ENCODE data around the gene MAMDC2. TPM values are rescaled to one million over a fixed set of nuclear protein-coding genes. Genes with fewer than 3 reads are reported as not detected.
"Not testable (repeated sequence)": the region's sequence is repeated elsewhere in the genome, so short reads cannot be mapped to it uniquely, and the experiment has no call there.

MAMDC2 gene
- total RNA-seq, 1 experiment from 2014 or later, result 6.0 TPM

DNA sequence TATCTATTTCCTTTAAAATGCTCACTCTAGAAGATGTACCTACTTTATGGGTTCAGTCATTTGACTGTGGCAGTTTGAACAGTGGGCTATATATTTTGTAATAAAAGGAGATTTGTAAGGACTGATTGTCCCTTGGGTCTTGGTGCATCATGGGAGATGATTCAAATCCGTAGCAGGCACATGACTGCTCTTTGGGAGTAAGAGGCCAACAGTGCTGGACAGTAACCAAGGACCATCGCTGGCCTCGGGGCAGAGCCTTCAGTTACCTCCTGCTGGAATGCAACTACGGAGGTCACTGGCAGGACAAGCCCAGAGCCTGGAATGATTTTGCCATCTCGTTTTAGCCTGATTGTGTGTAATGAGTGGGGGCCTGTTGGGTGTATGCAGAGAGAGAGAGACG, 7.0 kb upstream of the MAMDC2 start:
- no peak for DNase-seq (ENCODE audit: low spot score)

- DNase-seq (ENCODE audit: low spot score), result not testable (repeated sequence)
These were observed 5.5 kb upstream of the MAMDC2 start for GRCh38 chr9:70038171-70038621.

DNA sequence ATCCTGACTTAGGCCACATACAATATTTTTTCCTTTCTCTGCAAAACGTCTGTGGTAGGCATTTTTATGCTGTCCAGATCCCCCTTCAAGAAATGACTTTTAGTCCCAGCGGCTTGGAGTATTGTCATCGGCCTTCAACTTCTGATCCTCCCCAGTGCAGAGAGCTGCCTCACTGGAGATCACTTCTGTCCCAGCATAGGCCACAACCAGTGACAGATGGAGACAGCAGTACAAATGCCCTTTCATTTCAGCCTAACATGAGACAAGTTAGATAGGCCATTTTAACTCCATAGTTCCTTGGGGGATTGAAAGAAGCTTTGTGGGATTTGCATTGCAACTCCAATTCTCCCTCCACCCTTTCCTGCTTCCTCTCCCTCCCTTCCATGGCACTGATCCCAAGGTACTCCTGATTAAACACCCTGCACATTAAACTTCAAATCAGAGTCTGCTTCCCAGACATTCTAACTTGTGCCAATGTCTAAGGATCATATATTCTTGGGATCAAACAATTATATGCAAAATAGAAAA, 3.2 kb upstream of the MAMDC2 start:
- no peak for DNase-seq (ENCODE audit: low spot score)

- no peak for DNase-seq (ENCODE audit: low spot score)
These were observed 1.0 kb upstream of the MAMDC2 start for GRCh38 chr9:70042461-70043215.

DNA sequence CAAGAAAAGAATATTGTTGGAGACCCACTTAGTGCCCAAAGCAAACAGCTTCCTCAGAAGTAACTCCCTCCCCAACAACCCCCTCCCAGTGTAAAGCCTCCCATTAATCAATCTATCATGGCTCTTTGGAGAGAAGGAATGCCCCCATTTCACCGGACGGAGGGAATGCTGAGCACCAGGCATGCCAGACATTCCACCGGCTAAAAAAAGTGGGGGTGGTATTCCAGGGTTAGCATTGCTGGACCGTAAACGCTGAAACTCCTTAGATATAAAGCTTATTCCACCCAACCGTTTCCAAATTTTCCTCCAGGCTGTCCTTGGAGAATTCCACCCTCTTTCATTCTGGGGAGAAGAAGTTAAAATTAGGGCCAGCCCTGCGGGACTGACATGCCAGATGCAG, 363 bp upstream of the MAMDC2 start:
- no peak for DNase-seq (ENCODE audit: low spot score)

DNA sequence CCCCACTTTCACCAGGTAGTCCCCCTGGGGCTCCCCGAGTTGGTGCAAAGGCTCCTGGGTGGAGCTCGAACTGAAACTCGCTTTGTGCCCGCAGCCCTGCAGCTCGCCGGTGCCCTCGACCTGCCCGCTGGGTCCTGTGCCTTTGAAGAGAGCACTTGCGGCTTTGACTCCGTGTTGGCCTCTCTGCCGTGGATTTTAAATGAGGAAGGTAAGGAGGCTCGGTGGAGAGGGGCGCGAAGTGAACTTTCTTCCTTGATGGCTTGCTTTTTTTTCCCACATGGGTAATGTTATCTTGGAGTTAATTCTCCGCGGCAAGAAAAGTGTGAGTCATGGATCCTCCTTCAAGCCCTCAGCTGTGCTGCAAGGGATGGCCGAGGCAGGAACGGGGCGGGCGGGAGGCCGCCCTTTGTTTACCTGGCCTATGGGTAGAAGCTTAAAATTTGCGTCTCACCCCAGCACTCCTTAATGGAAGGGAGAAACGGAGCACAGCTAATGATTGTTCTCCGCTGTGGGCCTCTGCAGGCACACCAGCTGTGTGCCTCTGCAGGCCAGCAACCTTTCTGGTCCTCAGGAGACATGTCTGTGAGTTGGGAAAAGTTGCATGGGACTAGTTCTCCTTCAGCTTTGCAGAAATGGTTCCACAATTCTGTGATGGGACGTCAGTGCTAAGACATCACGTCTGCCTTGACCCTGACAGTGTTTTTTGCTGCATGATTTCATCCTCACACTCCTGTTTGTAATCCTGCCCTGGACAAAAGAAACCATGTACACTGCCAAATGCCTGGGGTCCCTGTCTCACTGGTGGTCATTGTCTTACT, 1.1 kb downstream of the MAMDC2 start:
- DNase-seq (ENCODE audit: low spot score), result no peak

GRCh38 chr9:70045452-70045851, 1.8 kb downstream of the MAMDC2 start:
- no peak for DNase-seq (ENCODE audit: low spot score)

- DNase-seq (ENCODE audit: low spot score), result peak; percentile 45
These were observed 2.8 kb downstream of the MAMDC2 start for GRCh38 chr9:70046274-70047070.

- peak; percentile 71 for DNase-seq (ENCODE audit: low spot score)
These were observed 5.6 kb downstream of the MAMDC2 start for GRCh38 chr9:70049236-70049635.

GRCh38 chr9:70049672-70050271, 6.1 kb downstream of the MAMDC2 start:
- no peak for DNase-seq (ENCODE audit: low spot score)

GRCh38 chr9:70052768-70053167, 9.1 kb downstream of the MAMDC2 start:
- DNase-seq (ENCODE audit: low spot score), result no peak

GRCh38 chr9:70053864-70054263, 10.2 kb downstream of the MAMDC2 start:
- DNase-seq (ENCODE audit: low spot score), result peak; percentile 75

- DNase-seq (ENCODE audit: low spot score), result no peak
These were observed 10.9 kb downstream of the MAMDC2 start for GRCh38 chr9:70054521-70054920.

GRCh38 chr9:70055406-70056210, 12.0 kb downstream of the MAMDC2 start:
- no peak for DNase-seq (ENCODE audit: low spot score)

GRCh38 chr9:70056211-70056944, 12.7 kb downstream of the MAMDC2 start:
- no peak for DNase-seq (ENCODE audit: low spot score)

GRCh38 chr9:70058569-70059116, 15.0 kb downstream of the MAMDC2 start:
- DNase-seq (ENCODE audit: low spot score), result no peak

GRCh38 chr9:70060148-70060882, 16.7 kb downstream of the MAMDC2 start:
- no peak for DNase-seq (ENCODE audit: low spot score)

DNA sequence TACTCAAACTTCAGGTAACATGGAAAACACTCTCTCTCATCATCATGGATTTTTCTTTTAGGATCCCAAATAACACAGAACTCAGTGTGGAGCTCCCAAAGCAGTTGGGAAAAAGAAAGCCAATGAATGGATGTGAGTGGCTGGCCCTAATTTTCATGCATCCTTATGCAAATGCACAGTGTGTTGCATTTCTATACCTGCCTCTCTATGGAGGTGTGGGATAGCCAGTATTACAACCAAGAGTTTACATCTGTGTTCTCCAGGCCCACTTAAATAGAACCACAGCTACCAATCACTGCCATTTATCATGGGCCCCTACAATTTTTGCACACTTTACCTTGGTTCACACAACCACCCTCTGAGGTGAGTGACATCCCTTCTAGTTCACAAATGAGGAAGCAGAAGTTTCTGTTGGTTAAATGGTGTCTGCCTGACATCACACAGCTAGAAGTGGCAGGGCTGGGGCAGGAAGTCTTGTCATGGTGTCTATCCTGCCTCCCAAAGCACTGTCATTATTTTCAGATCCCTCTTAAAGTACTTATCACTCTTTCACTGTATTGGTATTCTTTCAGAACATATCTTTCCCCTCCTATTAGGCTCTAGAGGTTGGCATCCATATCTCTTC, 17.3 kb downstream of the MAMDC2 start:
- DNase-seq (ENCODE audit: low spot score), result no peak

Measured in A172 (cell line).